Central memory CD8-positive, alpha-beta T cell (primary cell): Measurements from ENCODE around the gene TLR9.
A peak's percentile ranks its signal among the peaks of the same experiment; 100 is the strongest.
"Not testable (repeated sequence)": the region's sequence is repeated elsewhere in the genome, so short reads cannot be mapped to it uniquely, and the experiment has no call there.

Experiments used
- ATAC-seq: fragments of 150-1000 bp; cut with Tn5 transposase; replicated peaks from 2 replicates; pipeline ENCODE4 v1.10.0; 2022; ENCODE audit warnings: mild to moderate bottlenecking, moderate FRiP score, moderate number of reproducible peaks; ENCODE audit not compliant: poor library complexity, severe bottlenecking; ENCODE audit errors: extremely low read depth
- DNase-seq, 2 donors: peaks; one replicate each; pipeline ENCODE4 v3.0.0; 2021; ENCODE audit warnings: low spot score in 2 of 2
- H3K27ac Mint-ChIP-seq: one replicate; pipeline ENCODE4 v1.8.0; 2022; ENCODE audit warnings: low read depth, mild to moderate bottlenecking, moderate library complexity, mixed read lengths
- H3K27me3 Mint-ChIP-seq: one replicate; pipeline ENCODE4 v1.8.0; 2022; ENCODE audit warnings: mixed read lengths
- H3K36me3 Mint-ChIP-seq: one replicate; pipeline ENCODE4 v1.8.0; 2022; ENCODE audit warnings: mild to moderate bottlenecking, moderate library complexity, mixed read lengths; ENCODE audit not compliant: insufficient read depth
- H3K4me1 Mint-ChIP-seq: one replicate; pipeline ENCODE4 v1.8.0; 2022; ENCODE audit warnings: mixed read lengths
- H3K4me3 Mint-ChIP-seq: one replicate; pipeline ENCODE4 v1.8.0; 2022; ENCODE audit warnings: mild to moderate bottlenecking, moderate library complexity, mixed read lengths
- H3K9me3 Mint-ChIP-seq: one replicate; pipeline ENCODE4 v1.8.0; 2022; ENCODE audit warnings: mixed read lengths

TLR9 gene

DNA sequence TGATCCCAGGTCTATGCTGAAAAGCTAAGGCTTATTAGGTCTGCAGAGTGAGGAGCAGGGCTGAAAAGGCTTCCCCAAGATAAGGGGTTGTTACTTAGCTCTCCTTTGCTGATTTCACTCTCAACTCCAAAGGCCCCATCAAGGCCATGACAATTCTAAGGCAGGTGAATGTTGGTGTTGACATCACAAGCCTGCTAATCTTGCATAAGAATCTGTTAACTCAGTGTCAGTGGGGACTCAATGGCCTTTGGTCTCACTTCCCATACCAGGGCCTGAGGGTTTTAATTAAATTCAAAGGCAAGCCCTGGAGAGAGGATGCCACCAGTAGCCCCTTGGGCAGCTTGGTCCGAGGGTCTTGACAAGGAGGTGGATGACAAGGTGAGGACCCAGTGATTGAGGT lies 36.9 kb downstream of the TLR9 start:
- Mint-ChIP-seq H3K4me3 (no peak overlapping the region), H3K36me3 (peaks cover 2% of the 10 kb centered on the region), H3K27me3 (no peaks in the 10 kb centered on the region), H3K9me3 (no peaks in the 10 kb centered on the region), H3K4me1 (no peaks in the 10 kb centered on the region), H3K27ac (no peak overlapping the region)
- ATAC-seq (no peak), DNase-seq (no peak)

DNA sequence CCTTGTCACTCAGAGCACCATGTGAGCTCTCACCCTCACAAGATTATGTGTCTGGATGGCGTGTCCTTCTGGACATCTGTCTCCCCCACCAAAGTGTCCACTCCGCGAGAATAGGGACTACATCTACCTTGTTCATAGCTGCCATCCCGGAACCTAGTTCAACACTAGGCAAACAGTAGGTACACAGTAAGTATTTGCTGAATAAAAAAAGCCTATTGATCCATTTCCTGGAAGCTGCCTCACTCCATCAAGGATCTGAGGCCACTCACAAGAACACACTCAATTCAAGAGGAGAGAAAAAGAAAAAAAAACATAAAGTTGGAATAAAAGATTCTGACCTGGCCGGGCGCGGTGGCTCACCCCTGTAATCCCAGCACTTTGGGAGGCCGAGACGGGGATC lies 38.7 kb downstream of the TLR9 start:
- no peak for DNase-seq
- Mint-ChIP-seq H3K27me3 (no peaks in the 10 kb centered on the region), H3K36me3 (no peaks in the 10 kb centered on the region), H3K4me1 (peaks cover 10% of the 10 kb centered on the region), H3K9me3 (no peaks in the 10 kb centered on the region), H3K4me3 (no peak overlapping the region), H3K27ac (no peak overlapping the region)
- no peak for ATAC-seq

DNA sequence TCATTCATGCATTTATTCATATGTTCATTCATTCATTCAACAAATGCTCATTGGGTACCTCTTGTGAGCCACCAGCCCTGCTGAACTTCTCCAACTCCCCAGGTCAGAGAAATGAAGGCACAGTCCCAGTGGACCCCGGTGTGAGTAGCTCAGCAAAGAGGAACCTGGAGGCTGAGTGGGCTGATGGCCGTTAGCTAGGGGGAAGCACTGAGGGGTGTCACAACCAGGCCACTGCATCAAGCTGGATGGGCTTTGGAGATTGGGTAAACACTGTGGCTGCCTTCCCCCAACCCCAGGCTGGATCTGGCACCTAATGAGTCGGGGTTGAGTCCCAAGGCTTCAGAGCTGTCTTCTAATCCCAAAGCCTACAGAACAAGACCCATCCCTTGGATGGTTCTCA lies 39.6 kb downstream of the TLR9 start:
- no peak for ATAC-seq
- Mint-ChIP-seq H3K36me3 (no peaks in the 10 kb centered on the region), H3K4me3 (no peak overlapping the region), H3K4me1 (peaks cover 10% of the 10 kb centered on the region), H3K27me3 (no peaks in the 10 kb centered on the region), H3K27ac (no peak overlapping the region), H3K9me3 (no peaks in the 10 kb centered on the region)
- no peak for DNase-seq

DNA sequence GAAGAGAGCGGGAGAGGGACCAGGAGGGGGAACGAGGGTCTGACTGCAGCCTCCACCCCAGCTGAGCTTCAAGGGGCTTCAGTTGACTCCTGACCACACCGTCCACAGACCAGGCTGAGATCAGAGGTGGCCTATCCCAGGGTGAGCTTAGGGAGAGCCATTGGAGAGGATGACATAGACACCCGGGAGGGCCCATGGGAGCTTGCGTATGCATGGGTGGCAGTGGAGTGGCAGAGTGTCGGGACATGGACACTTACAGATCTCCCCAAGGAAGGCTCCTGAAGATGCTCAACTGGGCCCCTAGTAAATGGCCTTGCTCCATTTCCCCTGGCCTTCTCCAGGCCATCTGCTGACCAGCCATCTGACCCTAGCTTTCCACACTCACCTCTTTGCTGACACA lies 40.1 kb downstream of the TLR9 start:
- DNase-seq: no peak
- Mint-ChIP-seq H3K4me1 (peaks cover 10% of the 10 kb centered on the region), H3K27me3 (no peaks in the 10 kb centered on the region), H3K9me3 (no peaks in the 10 kb centered on the region), H3K27ac (no peak overlapping the region), H3K36me3 (no peaks in the 10 kb centered on the region), H3K4me3 (no peak overlapping the region)
- no peak for ATAC-seq

DNA sequence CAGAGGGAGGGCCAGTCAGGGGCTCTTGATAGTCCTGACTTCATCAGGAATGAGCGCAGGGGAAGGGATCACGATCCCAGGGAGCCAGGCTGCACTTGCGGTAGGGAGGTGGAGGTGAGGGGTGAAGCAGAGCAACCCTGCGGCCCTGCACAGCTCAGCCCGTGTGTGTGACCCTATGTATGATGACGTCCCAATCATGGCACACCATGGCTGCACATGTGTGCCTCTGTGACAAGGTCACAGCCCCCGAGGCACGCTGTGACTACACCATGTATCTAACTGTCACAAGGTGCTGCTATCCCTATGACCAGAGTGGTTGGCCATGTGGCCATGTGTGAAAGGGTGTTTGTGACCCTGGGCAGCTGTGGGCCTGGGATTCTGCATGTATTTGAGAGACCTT lies 40.8 kb downstream of the TLR9 start:
- no peaks in the 10 kb centered on the region for H3K9me3 Mint-ChIP-seq
- H3K27me3 Mint-ChIP-seq: no peaks in the 10 kb centered on the region
- no peak overlapping the region for H3K27ac Mint-ChIP-seq
- no peak for ATAC-seq
- no peaks in the 10 kb centered on the region for H3K36me3 Mint-ChIP-seq
- H3K4me3 Mint-ChIP-seq: no peak overlapping the region
- DNase-seq: no peak
- peaks cover 10% of the 10 kb centered on the region for H3K4me1 Mint-ChIP-seq

DNA sequence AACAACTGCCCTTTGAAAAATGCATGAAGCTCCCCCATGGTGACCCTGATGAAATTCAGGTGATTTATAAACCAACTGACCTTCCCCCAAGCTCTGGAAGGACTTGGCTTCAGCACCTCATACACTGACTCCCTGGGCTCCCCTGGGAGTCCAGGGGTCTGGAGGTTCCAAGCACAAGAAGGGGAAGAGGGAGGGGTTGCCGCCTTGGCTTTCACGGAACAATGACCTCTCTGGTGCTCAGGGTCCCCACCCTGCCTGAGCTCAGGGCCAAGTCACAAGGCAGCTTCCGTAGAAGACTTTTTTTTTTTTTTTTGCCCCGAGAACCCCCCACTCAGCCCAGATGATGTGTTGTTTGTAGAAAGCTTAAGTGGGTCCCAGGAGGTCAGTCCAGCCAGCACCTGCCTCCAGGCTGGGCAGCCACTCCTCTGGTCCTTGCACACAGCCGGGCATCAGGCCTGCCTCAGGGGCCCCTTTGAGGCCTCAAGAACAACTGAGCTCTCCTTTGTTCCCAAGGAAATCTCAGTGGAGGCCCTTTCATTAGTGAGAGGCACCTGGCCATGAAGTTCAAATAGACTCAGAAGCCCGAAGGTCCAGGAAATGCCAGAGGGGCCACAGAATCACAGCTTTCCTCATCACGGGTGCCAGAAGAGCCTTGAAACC lies 41.5 kb downstream of the TLR9 start:
- DNase-seq (no peak), ATAC-seq (no peak)
- no peaks in the 10 kb centered on the region for H3K36me3 Mint-ChIP-seq
- H3K27me3 Mint-ChIP-seq: no peaks in the 10 kb centered on the region
- no peaks in the 10 kb centered on the region for H3K9me3 Mint-ChIP-seq
- H3K4me3 Mint-ChIP-seq: no peak overlapping the region
- peaks cover 10% of the 10 kb centered on the region for H3K4me1 Mint-ChIP-seq
- no peak overlapping the region for H3K27ac Mint-ChIP-seq

DNA sequence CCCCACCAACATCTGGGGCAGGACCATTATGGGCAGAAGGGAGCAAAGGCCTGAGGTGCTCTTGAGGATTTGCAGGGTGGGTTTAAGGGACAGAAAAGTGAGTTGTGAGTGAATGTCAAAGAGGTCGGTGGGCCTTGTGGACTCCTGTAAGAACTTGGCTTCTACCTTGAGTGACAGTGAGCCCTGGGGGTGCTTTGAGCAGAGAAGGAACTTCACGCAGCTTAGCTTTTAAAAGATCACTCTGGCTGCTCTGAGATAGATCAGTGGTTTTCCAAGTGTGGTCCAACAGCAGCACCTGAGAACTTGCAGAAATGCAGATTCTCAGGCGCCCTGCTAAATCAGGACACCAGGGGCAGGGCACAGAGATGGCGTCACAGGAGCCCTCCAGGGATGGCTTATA lies 42.8 kb downstream of the TLR9 start:
- H3K36me3 Mint-ChIP-seq: no peaks in the 10 kb centered on the region
- ATAC-seq (no peak), DNase-seq (no peak)
- no peak overlapping the region for H3K27ac Mint-ChIP-seq
- no peaks in the 10 kb centered on the region for H3K27me3 Mint-ChIP-seq
- peaks cover 10% of the 10 kb centered on the region for H3K4me1 Mint-ChIP-seq
- H3K4me3 Mint-ChIP-seq: no peak overlapping the region
- no peaks in the 10 kb centered on the region for H3K9me3 Mint-ChIP-seq

DNA sequence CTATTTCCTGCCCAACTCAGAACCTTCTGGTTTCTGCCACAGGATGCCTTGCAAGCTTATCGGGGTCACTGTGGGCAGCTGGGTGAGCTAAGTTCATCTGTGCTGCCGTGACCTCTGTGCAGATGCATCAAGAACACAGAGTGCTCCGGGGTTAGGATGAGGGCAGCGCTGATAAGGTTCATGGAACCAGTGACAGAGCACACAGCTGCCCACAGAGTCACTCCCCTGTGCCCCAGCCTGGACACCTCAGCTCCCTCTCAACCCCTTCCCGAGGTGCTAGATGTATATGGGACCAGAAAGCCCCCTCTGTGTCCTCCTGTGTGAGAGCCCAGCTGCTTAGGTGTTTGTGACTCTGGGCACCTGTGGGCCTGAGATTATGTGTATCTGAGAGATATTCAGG lies 43.2 kb downstream of the TLR9 start:
- Mint-ChIP-seq H3K9me3 (no peaks in the 10 kb centered on the region), H3K27me3 (no peaks in the 10 kb centered on the region), H3K4me3 (no peak overlapping the region), H3K36me3 (no peaks in the 10 kb centered on the region), H3K27ac (no peak overlapping the region), H3K4me1 (peaks cover 10% of the 10 kb centered on the region)
- DNase-seq (no peak), ATAC-seq (peak; percentile 73)

DNA sequence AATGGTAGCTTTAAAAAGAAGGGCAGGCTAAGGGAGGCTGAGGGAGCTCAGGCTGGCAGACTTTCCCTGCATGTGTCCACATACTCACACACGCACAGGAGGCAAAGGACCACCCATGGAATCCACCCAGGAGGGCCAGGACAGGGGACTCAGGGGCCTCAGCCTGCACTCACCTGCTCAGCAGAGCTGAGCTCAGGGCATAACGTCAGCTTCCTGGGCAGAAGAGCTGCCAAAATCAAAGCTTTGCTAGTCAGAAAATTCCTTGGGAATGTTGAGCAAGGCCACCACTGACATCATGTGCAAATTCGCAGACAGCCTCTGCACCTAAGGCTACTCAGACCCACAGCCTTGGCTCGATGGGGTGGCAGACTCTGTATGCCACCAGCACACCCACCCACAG lies 43.9 kb downstream of the TLR9 start:
- Mint-ChIP-seq H3K4me3 (no peak overlapping the region), H3K36me3 (no peaks in the 10 kb centered on the region), H3K4me1 (peaks cover 10% of the 10 kb centered on the region), H3K27me3 (no peaks in the 10 kb centered on the region), H3K9me3 (no peaks in the 10 kb centered on the region), H3K27ac (no peak overlapping the region)
- DNase-seq (no peak), ATAC-seq (no peak)

DNA sequence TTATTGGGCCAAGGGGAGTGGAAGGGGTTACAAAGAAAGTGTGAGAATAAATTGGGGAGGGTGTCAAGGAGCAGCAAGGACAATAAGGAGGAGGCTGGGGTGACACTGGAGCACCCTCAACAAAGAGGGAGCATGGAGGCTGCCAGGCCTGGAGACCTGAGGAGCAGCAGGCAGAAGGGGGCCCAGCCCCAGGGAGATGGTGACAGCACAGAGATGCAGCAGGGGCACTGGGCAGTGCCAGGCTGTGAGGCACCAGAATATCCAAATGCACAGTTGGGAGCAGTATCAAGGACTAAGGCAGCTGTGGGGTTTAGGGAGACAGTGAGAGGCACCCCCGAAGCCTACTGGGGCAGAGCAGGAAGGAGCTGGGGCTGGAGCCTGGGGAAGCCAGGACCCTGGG lies 46.9 kb downstream of the TLR9 start:
- no peak overlapping the region for H3K4me3 Mint-ChIP-seq
- H3K27ac Mint-ChIP-seq: no peak overlapping the region
- ATAC-seq (no peak), DNase-seq (no peak)
- H3K27me3 Mint-ChIP-seq: no peaks in the 10 kb centered on the region
- no peaks in the 10 kb centered on the region for H3K9me3 Mint-ChIP-seq
- no peaks in the 10 kb centered on the region for H3K36me3 Mint-ChIP-seq
- peaks cover 10% of the 10 kb centered on the region for H3K4me1 Mint-ChIP-seq

DNA sequence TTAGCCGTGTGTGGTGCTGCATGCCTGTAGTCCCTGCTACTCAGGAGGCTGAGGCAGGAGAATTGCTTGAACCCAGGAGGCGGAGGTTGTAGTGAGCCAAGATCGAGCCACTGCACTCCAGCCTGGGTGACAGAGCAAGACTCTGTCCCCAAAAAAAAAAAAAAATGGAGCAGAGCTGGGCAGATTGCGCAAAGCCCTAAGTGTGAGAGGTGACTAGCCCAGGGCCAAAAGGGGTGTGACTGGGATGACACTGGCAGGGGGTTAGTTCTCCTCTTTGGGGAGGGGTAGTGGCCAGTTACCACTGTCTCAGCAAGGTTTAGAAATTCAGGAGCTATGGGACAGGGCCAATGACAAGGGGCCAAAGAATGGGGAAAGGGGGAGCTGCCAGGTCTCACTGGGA lies 47.3 kb downstream of the TLR9 start:
- H3K4me1 Mint-ChIP-seq: peaks cover 10% of the 10 kb centered on the region
- H3K36me3 Mint-ChIP-seq, ATAC-seq, H3K27ac Mint-ChIP-seq, DNase-seq, H3K27me3 Mint-ChIP-seq, H3K4me3 Mint-ChIP-seq, H3K9me3 Mint-ChIP-seq: not testable (repeated sequence)

DNA sequence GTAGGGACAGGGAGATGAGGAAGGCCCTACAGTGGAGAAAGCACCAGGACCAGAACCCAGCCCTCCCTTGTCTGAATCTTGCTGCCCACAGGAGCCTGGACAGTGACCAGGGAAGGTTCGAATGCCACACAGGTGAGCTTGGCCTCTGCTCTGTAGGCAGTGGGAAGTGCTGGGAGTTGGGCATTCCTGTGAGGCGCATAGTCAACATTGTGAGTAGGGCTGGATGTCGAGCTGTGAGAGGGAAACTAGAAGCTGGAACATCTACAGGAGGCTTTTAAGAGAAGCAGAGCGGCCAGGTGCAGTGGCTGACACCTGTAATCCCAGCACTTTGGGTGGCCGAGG lies 47.8 kb downstream of the TLR9 start:
- Mint-ChIP-seq H3K27ac (no peak overlapping the region), H3K4me1 (peaks cover 9% of the 10 kb centered on the region)

DNA sequence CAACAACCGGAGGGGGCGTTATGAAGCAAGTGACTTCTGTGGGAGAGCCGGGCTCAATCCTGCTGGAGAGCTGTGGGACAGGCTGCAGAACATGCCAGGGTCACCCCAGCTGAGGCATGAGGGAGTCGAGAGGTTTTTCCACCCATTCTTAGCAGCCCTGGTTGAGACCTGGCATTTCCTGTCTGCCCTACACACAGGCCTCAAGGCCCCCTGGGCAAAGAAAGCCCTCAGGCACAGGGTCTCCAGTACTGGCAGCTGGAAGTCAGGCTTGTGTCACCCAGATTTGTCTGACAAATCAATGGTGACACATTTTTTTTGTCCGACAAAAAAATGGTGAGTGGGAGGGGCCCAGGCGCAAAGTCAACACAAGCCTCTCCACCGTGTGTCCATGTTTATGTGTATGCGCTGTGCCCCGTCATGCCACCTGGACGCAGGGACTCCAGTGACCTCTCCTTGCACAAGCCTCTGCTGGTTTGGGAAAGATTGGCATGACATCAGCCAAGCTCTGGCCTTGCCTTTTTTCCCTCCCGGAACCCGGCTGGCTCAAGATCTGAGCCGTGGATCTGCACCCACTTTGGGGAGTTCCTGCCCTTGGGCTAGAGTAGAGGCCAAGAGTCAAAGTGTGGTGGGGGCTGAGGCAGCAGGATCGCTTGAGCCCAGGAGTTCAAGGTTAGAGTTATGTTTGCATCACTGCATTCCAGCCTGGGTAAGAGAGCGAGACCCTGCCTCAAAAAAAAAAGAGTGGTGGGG lies 48.3 kb downstream of the TLR9 start:
- DNase-seq (no peak), ATAC-seq (no peak)
- H3K36me3 Mint-ChIP-seq: no peaks in the 10 kb centered on the region
- H3K4me1 Mint-ChIP-seq: peaks cover 3% of the 10 kb centered on the region
- no peaks in the 10 kb centered on the region for H3K9me3 Mint-ChIP-seq
- H3K27me3 Mint-ChIP-seq: no peaks in the 10 kb centered on the region
- no peak overlapping the region for H3K4me3 Mint-ChIP-seq
- H3K27ac Mint-ChIP-seq: no peak overlapping the region

More for the DNA sequence above, 47.8 kb downstream of the TLR9 start:
- H3K36me3 Mint-ChIP-seq: no peaks in the 10 kb centered on the region
- DNase-seq (no peak), ATAC-seq (no peak)
- no peaks in the 10 kb centered on the region for H3K9me3 Mint-ChIP-seq
- no peak overlapping the region for H3K4me3 Mint-ChIP-seq
- no peaks in the 10 kb centered on the region for H3K27me3 Mint-ChIP-seq
